SK-N-DZ (cell line): ENCODE measurements around the gene SLC18B1. TPM values are rescaled to one million over a fixed set of nuclear protein-coding genes. Genes with fewer than 3 reads are reported as not detected.
A peak's percentile ranks its signal among the peaks of the same experiment; 100 is the strongest.

Source experiments
- DNase-seq: peaks from one replicate; pipeline ENCODE4 v3.0.0-alpha.2; 2015; ENCODE audit warnings: low spot score
- polyA plus RNA-seq, 2 experiments: library from polyadenylated mRNA; depleted of rRNA; stranded (reverse); fragments of >200 nt; gene quantifications; 2 replicates each; pipeline ENCODE4 v1.2.3, GENCODE V29; 2014

The SLC18B1 gene
- 0.12 TPM in 1 of 2 replicates, not detected in the other for polyA plus RNA-seq (2014; cell fraction: cytosol; rRNA removed)
- polyA plus RNA-seq (2014; cell fraction: nucleus; rRNA removed) = not detected in 2 replicates

- DNase-seq = no peak
These were observed at the start of gene SLC18B1 for GRCh38 chr6:132797951-132798868. TSS of gene SLC18B1 (minus strand) at chr6:132798637. CDS start at chr6:132798456, 181 bp downstream.

DNA sequence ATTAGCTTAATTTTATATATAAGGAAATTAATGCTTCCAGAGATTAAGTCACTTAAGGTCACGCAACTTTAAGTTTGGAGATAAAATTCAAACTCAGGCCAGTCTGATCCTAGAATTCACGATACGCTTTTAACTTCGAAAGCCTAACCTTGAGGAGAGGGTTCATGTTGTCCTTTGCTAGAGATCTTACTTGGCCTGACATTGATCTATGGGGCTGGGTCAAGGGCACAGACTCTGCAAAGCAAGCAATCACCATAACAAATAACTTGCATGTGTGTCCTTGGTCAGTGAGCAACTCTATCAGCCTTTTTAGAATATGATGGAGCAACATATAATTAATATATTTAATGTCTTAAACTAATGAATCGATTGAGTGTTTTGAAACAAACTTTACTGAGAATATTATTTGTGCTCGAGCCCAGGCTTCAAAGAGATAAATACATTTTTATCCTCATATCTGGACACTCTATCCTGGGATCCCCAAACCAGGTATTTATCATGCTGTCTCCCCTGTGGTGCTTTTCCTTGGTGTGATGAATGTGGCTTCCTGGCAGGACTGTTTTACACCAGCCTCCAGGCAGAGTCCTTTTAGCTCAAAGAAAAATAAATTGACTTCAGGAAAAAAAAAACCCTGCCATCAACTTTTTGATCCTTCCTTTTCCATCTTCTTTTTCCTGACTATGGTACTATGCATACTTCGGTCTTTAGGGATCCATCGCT is 45.0 kb upstream of the SLC18B1 start:
- DNase-seq = no peak

DNA sequence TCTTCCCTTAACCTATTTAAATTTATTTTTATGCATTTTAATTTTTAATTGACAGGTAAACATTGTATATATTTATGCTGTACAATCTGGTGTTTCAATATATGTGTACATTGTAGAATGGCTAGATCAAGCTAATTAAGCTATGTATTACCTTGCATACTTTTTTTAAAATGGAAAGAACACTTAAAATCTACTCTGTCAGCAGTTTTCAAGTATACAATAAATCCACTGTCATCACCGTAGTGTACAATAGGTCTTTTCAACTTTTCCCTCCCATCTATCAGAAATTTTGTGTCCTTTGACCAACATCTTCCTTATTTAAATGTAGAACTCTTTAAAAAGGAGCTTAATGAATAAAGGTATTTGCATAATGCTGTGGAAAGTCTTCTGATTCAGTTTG is 43.5 kb upstream of the SLC18B1 start:
- DNase-seq = no peak

GRCh38 chr6:132832891-132833290 is 34.5 kb upstream of the SLC18B1 start:
- no peak for DNase-seq

DNA sequence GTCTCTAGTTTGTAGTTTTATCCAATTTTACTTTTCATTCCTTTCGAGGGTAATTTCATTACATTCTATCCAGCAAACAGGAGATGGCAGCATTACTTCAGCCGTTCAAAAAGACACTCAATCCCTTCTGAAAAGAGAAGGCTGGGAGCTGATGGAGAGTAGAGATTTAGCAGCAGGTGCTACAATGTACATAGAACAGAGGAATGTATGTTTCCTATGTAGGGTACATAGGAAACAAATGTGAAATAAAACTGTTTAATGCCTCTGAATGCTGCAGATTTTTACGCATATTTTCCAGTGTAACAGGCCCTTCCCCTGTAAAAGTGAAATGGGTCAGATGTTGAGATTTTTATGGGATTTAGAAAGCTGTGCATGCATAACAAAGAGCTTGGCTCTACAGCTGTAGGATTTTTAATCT is 31.9 kb upstream of the SLC18B1 start:
- peak; percentile 75 for DNase-seq

GRCh38 chr6:132820629-132821381 is 22.4 kb upstream of the SLC18B1 start:
- no peak for DNase-seq

DNA sequence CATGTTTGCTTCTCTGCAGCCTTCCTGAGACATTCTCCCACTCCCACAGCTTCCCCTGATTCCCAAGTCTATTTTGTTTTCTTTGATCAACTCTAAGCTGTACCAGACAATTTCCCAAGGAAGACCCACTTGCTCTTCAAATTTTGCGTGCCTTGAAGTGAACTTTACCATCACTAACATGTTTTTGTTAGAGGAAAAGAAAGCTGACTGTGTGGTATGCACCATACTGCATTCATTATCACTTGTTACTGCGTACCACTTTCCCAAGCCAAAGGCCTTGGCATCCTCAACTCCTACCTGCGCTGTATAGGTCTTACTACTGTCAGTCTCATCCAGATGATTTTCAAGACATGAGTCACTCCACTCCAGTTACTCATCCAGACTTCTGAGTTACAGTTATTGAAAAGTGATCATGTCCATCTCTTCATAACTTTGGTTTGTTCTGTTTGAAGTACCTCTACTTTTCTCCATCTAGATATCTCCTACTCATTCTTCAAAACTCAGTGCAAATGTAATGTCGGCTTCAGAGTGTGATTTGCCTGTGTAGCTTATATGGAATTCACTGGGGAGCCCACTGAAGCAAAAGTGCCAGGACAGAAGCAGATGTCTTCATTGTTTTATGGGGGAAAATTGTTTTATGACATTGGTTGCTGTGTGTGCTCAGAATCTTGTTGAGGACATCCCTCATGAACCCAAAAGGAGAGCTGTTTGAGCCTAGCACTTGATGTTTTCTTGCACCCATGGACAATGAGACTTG is 21.1 kb upstream of the SLC18B1 start:
- DNase-seq = no peak

DNA sequence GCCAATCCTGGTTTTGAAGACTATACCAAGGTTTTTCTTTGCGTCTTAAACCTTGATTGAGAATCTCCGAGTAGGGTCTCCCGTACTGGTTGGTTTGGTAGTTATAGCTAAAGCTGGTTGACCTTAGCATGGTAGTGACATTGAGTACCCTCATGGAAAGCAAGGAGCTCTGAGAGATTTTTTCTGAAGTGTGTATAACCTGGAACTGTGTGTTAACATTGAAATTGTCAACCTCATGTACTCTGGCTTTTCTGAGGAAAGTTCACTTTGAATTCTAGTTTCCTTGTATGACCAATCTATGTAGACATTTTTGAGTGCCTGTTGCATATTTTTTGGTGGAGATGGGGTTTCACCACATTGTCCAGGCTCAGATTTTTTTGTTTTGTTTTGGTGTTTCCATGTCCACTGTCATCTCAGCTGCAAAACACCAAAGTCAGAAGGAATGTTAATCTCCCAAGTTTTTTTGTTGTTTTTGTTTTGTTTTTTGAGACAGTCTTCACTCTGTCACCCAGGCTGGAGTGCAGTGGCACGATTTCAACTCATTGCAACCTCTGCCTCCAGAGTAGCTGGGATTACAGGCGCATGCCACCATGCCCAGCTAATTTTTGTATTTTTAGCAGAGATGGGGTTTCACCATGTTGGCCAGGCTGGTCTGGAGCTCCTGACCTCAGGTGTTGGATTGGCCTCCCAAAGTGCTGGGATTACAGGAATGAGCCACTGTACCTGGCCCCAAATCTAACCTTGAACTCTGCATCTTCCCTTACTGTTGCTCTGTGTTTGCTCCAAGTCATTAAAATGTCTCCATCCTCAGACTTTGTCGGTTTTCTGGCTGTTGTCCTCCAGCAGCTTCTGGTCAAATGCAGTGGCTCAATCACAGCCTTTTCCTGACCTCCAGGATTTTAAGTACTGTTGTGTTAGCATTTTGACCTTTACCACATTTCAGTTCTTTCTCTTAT is 20.2 kb upstream of the SLC18B1 start:
- DNase-seq = no peak

DNA sequence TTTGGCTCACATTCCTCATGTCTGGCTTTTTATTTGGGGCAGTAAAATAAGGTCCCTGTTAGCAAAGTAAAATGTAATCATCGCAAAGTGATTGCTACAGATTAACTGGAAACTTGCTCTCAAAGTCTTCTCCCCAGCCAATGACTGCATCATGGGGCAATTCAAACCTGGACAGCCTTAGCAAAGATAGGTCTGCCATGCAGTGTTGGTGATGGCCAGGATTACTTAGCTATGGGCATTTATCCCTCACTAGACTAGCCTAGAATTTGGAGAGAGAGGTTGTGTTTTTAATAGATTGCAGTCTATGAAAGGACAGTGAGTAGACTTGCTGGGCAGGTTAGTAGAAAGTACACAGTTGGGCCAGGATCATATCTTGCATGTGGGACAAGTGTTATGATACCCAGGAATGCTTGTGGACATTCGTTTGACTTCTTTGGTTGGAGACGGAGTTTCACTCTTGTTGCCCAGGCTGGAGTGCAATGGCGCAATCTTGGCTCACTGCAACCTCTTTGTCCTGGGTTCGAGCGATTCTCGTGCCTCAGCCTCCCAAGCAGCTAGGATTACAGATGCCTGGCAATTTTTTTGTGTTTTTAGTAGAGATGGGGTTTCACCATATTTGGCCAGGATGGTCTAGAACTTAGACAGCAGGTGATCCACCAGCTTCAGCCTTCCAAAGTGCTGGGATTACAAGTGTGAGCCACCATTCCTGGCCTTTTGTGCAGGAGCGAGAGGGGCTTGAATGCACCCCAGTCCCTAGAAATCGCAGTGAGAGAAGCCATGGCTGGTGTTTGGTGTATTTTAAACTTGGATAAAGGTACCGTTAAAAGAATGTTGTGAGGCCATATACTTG is 19.3 kb upstream of the SLC18B1 start:
- DNase-seq = no peak

- no peak for DNase-seq
These were observed 18.2 kb upstream of the SLC18B1 start for GRCh38 chr6:132816660-132817059.

DNA sequence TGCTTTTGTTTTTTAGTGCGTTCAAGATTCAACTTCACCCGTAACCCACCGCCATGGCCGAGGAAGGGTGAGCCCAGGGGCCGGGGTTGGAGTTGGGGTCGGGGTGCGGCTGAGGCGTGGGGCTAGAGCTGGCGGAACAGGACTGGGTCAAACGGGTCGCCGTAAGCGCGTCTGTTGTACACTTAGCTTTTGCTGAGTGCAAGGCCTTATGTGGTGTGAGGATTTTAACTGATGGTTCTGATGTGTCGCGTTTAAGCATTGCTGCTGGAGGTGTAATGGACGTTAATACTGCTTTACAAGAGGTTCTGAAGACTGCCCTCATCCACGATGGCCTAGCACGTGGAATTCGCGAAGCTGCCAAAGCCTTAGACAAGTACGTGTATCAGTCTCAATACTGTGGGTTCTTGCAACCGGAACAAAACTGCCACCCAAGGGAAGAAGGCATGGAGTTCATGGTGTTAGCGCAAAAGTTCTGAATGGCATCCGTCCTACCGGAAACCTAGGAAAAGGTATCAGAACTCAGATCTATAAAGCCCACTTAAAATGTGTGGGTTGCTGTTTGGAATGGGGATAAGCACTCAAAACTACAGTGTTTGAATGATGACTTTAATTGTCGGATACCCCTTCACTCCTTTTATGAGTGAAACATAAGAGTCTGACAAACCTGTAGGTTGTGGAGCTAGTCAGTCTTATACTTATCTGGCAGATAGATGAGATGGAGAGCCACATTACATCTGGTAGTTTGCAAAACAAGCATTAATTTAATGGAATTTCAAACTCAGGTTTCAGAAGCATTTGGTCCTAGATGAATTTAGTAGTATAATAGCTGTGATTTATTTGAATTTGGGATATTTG is 16.5 kb upstream of the SLC18B1 start:
- DNase-seq = no peak

DNA sequence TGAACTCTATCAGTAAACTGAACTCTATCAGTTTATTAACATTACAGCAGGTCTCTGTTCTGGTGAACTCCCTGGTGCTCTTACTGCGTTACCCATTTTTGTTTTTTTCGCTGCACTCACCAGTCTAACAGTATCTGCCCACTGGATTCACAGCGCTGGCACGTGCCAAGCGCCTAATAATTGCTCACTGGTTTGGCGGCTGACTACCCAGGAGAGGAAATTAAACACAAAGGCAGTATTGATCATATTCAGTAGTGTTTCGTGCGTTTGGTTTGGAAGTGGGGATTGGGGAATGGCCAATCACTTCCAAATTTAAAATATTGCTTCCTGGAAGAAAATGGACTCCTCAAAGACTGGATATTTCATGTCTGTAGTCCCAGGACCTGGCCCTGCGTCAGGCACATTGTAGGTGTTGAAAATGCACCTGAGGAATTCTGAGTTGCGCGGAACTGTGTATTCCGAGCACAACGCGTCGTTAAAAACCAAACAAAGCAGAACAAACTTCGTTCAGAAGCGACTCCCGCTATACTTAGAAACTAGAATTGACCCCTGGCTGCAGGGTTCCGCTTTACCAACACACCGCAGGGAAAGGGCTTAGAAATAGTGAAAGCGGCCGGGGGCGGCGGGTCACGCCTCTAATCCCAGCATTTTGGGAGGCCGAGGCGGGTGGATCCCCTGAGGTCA is 14.9 kb upstream of the SLC18B1 start:
- DNase-seq = no peak

DNA sequence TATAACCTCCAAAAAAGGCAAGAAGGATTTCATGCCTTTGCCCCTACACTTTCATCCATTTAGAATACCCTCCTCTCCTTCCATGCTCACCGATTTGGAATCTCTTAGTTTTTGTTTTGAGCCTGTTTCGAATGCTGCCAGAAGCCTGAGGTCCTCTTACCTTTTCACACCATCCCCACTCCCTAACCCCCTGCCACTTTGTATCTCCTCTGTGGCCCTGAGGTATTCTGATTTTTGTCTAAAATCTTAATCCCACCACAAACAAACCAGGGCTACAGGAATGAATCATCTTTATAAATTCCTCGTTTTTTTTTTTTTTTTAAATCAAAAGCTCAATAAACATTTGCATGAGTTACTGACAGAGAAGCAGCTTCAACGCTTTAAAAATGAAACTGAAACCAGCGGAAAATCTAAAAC is 14.3 kb upstream of the SLC18B1 start:
- no peak for DNase-seq

GRCh38 chr6:132812255-132812732 is 13.9 kb upstream of the SLC18B1 start:
- DNase-seq = no peak

- DNase-seq = no peak
These were observed 12.8 kb upstream of the SLC18B1 start for GRCh38 chr6:132811276-132811675.

DNA sequence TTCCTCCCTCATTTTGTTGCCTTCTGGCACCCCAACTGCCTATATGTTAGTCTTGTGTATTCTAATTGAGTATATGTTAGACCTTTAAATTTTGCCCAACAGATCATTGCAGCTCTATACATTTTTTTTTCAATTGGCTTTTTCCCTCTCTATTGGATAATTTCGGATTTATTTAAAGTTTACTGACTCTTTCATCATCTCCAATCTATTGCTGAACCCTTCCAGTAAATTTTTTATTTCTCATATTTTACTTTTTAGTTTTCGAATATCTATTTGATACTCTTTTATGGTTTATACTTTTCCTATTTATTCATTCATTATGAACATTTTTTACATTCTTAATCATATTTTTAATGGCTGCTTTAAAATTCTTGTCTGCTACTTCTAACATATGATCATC is 7.1 kb upstream of the SLC18B1 start:
- DNase-seq = no peak

GRCh38 chr6:132804251-132804650 is 5.8 kb upstream of the SLC18B1 start:
- DNase-seq = no peak
